Measurements from ENCODE around the gene LRP1B.

GRCh38 chr2:141694180-141694579, 436.6 kb downstream of the LRP1B start:
- TF ChIP-seq CTCF (conservative IDR thresholded peaks at IDR 0.05; ENCODE audit: low read length), result no peak
- no peak for TF ChIP-seq EZH2phosphoT487 (IDR thresholded peaks at IDR 0.05; ENCODE audit: borderline replicate concordance)
